ENCODE data around the gene ST3GAL3.

DNA sequence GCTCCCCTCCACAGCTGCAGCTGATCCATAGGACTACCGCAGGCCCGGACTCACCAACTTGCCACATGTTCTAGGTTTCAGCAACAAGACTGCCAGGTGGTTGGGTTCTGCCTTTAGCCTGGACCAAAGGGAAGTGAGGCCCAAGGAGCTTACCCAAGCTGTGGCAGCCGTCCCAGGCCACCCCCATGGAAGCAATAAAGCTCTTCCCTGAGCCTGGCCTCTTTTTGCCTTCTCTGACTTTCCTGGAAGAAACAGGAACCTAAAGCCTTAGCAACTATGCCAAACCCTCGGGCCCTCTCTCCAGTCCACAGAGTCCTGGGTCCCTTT is 223.6 kb downstream of the ST3GAL3 start:
- TF ChIP-seq, protein P1, sequence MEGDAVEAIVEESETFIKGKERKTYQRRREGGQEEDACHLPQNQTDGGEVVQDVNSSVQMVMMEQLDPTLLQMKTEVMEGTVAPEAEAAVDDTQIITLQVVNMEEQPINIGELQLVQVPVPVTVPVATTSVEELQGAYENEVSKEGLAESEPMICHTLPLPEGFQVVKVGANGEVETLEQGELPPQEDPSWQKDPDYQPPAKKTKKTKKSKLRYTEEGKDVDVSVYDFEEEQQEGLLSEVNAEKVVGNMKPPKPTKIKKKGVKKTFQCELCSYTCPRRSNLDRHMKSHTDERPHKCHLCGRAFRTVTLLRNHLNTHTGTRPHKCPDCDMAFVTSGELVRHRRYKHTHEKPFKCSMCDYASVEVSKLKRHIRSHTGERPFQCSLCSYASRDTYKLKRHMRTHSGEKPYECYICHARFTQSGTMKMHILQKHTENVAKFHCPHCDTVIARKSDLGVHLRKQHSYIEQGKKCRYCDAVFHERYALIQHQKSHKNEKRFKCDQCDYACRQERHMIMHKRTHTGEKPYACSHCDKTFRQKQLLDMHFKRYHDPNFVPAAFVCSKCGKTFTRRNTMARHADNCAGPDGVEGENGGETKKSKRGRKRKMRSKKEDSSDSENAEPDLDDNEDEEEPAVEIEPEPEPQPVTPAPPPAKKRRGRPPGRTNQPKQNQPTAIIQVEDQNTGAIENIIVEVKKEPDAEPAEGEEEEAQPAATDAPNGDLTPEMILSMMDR (IDR thresholded peaks at IDR 0.05; ENCODE audit: insufficient read depth, low read length): no peak
- no peak for TF ChIP-seq POLR2AphosphoS5 (IDR thresholded peaks at IDR 0.05; ENCODE audit: low read depth)
- TF ChIP-seq, protein P2, sequence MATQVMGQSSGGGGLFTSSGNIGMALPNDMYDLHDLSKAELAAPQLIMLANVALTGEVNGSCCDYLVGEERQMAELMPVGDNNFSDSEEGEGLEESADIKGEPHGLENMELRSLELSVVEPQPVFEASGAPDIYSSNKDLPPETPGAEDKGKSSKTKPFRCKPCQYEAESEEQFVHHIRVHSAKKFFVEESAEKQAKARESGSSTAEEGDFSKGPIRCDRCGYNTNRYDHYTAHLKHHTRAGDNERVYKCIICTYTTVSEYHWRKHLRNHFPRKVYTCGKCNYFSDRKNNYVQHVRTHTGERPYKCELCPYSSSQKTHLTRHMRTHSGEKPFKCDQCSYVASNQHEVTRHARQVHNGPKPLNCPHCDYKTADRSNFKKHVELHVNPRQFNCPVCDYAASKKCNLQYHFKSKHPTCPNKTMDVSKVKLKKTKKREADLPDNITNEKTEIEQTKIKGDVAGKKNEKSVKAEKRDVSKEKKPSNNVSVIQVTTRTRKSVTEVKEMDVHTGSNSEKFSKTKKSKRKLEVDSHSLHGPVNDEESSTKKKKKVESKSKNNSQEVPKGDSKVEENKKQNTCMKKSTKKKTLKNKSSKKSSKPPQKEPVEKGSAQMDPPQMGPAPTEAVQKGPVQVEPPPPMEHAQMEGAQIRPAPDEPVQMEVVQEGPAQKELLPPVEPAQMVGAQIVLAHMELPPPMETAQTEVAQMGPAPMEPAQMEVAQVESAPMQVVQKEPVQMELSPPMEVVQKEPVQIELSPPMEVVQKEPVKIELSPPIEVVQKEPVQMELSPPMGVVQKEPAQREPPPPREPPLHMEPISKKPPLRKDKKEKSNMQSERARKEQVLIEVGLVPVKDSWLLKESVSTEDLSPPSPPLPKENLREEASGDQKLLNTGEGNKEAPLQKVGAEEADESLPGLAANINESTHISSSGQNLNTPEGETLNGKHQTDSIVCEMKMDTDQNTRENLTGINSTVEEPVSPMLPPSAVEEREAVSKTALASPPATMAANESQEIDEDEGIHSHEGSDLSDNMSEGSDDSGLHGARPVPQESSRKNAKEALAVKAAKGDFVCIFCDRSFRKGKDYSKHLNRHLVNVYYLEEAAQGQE (IDR thresholded peaks at IDR 0.05; ENCODE audit: insufficient replicate concordance, low read depth): no peak

Data from HL-60 (cell line).